ENCODE measurements around the gene CDKN2A.

CDKN2A gene

DNA sequence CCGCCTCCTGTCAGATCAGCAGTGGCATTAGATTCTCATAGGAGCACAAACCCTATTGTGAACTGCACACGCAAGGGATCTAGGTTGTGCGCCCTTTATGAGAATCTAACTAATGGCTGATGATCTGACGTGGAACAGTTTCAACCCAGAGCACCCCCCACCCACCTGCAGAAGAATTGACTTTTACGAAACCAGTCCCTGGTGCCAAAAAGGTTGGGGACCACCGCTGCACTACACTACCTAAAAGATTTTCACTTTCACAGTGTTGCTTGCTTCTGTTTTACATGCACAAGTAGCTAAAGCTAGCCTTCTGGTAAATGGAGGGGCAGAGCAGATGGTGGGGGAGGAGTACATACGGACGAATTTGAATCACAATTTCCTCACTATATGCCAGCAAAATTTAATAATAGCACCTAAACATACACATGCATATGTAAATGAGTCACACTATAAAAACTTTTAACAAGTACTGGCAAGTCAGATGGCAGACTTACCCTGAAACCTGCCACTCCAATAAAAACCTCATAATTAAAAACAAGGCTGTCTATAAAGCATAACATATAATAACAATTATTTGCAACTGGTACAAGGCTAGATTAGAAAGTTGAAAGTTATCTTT lies 38.9 kb upstream of the CDKN2A start:
- FAIRE-seq (no peak), DNase-seq (ENCODE audit: insufficient read length, low spot score) (no peak)
- TF ChIP-seq SPI1 (IDR thresholded peaks at IDR 0.05; ENCODE audit: low read depth, low read length) (no peak), TAF1 (IDR thresholded peaks at IDR 0.05; ENCODE audit: low read depth, low read length) (no peak), PAX5 (IDR thresholded peaks at IDR 0.05; ENCODE audit: insufficient read depth, low read length, severe bottlenecking) (no peak), POU2F2 (IDR thresholded peaks at IDR 0.05; ENCODE audit: low read depth, low read length) (no peak), POLR2AphosphoS5 (IDR thresholded peaks at IDR 0.05; ENCODE audit: low read depth, low read length) (no peak), POLR2A (IDR thresholded peaks at IDR 0.05; ENCODE audit: low read depth, low read length) (no peak)

DNA sequence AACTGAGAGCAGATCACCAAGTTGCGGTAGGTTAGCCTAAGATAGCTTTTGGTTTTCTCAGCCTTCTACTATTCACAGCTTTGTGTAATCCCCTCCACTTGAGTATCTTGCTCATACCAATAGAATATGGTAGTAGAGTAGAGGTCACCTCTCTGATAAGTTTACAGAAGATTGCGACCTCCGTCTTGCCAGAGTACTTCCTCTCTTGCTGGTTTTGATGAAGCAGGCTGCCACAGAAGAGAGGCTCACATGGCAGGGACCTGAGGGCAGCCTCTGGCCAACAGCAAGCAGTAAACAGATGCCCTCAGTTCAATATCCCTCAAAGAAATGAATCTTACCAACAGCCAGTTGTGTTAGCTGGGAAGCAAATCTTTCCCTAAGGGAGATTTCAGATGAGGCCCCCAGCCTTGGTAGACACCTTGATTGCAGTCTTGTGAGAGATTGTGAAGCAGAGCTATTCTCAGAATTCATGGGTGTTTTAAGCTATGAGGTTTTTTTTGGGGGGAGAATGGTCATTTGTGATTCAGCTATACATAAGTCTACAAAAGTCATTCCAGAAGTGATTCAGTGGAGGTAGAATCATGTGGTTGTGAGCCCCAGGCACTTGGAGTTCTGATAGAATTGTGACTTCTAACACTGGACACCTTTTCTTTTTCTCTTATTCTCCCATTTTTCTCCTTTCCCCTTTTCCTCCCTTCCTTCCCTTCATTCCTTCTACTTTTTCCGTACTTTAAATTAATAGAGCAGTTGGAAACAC lies 37.6 kb upstream of the CDKN2A start:
- no peak for FAIRE-seq
- no peak for TF ChIP-seq POLR2A (IDR thresholded peaks at IDR 0.05; ENCODE audit: low read depth, low read length)
- no peak for TF ChIP-seq PAX5 (IDR thresholded peaks at IDR 0.05; ENCODE audit: insufficient read depth, low read length, severe bottlenecking)
- TF ChIP-seq POLR2AphosphoS5 (IDR thresholded peaks at IDR 0.05; ENCODE audit: low read depth, low read length) = no peak
- no peak for TF ChIP-seq POU2F2 (IDR thresholded peaks at IDR 0.05; ENCODE audit: low read depth, low read length)
- no peak for TF ChIP-seq TAF1 (IDR thresholded peaks at IDR 0.05; ENCODE audit: low read depth, low read length)
- no peak; the same call in 1 of the 2 replicates for TF ChIP-seq SPI1 (IDR thresholded peaks at IDR 0.05; ENCODE audit: low read depth, low read length)

GRCh38 chr9:22030101-22030598 lies 36.0 kb upstream of the CDKN2A start:
- FAIRE-seq (peak; percentile 67), DNase-seq (ENCODE audit: insufficient read length, low spot score) (no peak)
- TF ChIP-seq POU2F2 (IDR thresholded peaks at IDR 0.05; ENCODE audit: low read depth, low read length) (no peak), TAF1 (IDR thresholded peaks at IDR 0.05; ENCODE audit: low read depth, low read length) (no peak), POLR2A (IDR thresholded peaks at IDR 0.05; ENCODE audit: low read depth, low read length) (no peak), SPI1 (IDR thresholded peaks at IDR 0.05; ENCODE audit: low read depth, low read length) (peak; percentile 96), PAX5 (IDR thresholded peaks at IDR 0.05; ENCODE audit: insufficient read depth, low read length, severe bottlenecking) (no peak)

More for the DNA sequence above, 37.6 kb upstream of the CDKN2A start:
- DNase-seq (ENCODE audit: insufficient read length, low spot score) = no peak

DNA sequence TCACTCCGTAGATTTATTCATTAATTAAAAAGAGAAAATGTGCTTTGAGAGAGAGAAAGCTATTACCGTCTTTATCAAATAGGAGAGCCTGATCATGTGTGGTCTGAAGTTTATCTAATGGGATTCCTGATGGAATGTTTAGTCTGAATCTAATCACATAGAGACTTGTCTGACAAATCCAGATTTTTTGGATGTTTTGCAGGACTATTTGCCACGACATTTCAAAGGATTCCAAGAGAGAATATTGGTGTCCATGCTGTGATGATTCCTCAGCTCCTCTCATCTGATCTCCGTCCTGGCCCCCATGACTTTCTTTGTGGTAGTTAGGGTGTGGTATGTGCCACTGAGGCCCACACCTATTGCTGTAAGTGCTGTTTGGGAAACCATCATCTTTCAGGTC lies 35.0 kb upstream of the CDKN2A start:
- no peak for TF ChIP-seq PAX5 (IDR thresholded peaks at IDR 0.05; ENCODE audit: insufficient read depth, low read length, severe bottlenecking)
- no peak for TF ChIP-seq SPI1 (IDR thresholded peaks at IDR 0.05; ENCODE audit: low read depth, low read length)
- TF ChIP-seq POLR2AphosphoS5 (IDR thresholded peaks at IDR 0.05; ENCODE audit: low read depth, low read length) = no peak
- TF ChIP-seq POU2F2 (IDR thresholded peaks at IDR 0.05; ENCODE audit: low read depth, low read length) = no peak
- no peak for TF ChIP-seq TAF1 (IDR thresholded peaks at IDR 0.05; ENCODE audit: low read depth, low read length)
- no peak for TF ChIP-seq POLR2A (IDR thresholded peaks at IDR 0.05; ENCODE audit: low read depth, low read length)
- no peak for FAIRE-seq

DNA sequence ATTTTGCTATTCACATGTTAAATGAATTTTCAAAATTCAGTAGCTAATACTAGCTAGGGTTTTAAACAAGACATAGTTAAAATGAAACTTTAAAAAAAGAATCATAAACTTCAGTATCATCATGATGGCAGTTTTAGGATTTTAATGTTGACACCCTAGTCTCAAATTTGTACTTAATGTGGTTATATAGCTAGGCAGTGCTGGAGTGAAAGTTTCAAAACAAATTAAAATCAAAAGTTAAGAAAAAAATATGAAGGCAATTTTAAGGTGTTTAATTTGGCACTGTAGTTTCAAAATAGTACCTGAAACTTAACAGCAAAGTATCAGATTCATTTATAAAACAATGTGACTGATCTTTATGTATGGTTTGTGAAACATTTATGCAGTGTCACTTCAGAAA lies 34.2 kb upstream of the CDKN2A start:
- DNase-seq (ENCODE audit: insufficient read length, low spot score) (no peak), FAIRE-seq (no peak)
- TF ChIP-seq TAF1 (IDR thresholded peaks at IDR 0.05; ENCODE audit: low read depth, low read length) (no peak), POLR2A (IDR thresholded peaks at IDR 0.05; ENCODE audit: low read depth, low read length) (no peak), SPI1 (IDR thresholded peaks at IDR 0.05; ENCODE audit: low read depth, low read length) (no peak), POU2F2 (IDR thresholded peaks at IDR 0.05; ENCODE audit: low read depth, low read length) (no peak), POLR2AphosphoS5 (IDR thresholded peaks at IDR 0.05; ENCODE audit: low read depth, low read length) (no peak), PAX5 (IDR thresholded peaks at IDR 0.05; ENCODE audit: insufficient read depth, low read length, severe bottlenecking) (no peak)

More for the DNA sequence above, 35.0 kb upstream of the CDKN2A start:
- DNase-seq (ENCODE audit: insufficient read length, low spot score) = no peak

DNA sequence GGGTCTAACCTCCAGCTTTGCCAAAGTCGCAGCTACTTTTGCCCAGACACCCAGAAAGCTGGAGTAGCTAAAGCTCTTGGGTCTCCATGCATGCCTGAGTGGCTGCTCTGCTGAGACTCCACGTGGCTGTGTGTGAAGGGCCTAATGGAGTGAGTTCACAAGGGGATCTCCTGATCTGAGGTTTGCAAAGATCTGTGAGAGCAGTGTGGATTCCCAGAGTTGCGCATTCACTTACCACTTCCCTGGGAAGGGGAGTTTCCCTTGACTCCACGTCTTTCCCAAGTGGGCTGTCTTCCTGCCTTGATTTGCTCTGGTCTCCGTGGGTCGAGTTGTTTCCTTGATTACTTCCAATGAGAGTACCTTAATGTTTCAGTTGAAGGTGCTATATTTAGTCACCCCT lies 32.5 kb upstream of the CDKN2A start:
- DNase-seq (ENCODE audit: insufficient read length, low spot score) = no peak
- TF ChIP-seq PAX5 (IDR thresholded peaks at IDR 0.05; ENCODE audit: insufficient read depth, low read length, severe bottlenecking) (no peak), POLR2A (IDR thresholded peaks at IDR 0.05; ENCODE audit: low read depth, low read length) (no peak), TAF1 (IDR thresholded peaks at IDR 0.05; ENCODE audit: low read depth, low read length) (no peak), POU2F2 (IDR thresholded peaks at IDR 0.05; ENCODE audit: low read depth, low read length) (no peak), POLR2AphosphoS5 (IDR thresholded peaks at IDR 0.05; ENCODE audit: low read depth, low read length) (no peak), SPI1 (IDR thresholded peaks at IDR 0.05; ENCODE audit: low read depth, low read length) (no peak)
- FAIRE-seq = no peak

- no peak for FAIRE-seq
- TF ChIP-seq PAX5 (IDR thresholded peaks at IDR 0.05; ENCODE audit: insufficient read depth, low read length, severe bottlenecking) (no peak), TAF1 (IDR thresholded peaks at IDR 0.05; ENCODE audit: low read depth, low read length) (no peak), POLR2AphosphoS5 (IDR thresholded peaks at IDR 0.05; ENCODE audit: low read depth, low read length) (no peak), POLR2A (IDR thresholded peaks at IDR 0.05; ENCODE audit: low read depth, low read length) (no peak), SPI1 (IDR thresholded peaks at IDR 0.05; ENCODE audit: low read depth, low read length) (no peak)
Measured at GRCh38 chr9:22022396-22022795, 28.2 kb upstream of the CDKN2A start.

DNA sequence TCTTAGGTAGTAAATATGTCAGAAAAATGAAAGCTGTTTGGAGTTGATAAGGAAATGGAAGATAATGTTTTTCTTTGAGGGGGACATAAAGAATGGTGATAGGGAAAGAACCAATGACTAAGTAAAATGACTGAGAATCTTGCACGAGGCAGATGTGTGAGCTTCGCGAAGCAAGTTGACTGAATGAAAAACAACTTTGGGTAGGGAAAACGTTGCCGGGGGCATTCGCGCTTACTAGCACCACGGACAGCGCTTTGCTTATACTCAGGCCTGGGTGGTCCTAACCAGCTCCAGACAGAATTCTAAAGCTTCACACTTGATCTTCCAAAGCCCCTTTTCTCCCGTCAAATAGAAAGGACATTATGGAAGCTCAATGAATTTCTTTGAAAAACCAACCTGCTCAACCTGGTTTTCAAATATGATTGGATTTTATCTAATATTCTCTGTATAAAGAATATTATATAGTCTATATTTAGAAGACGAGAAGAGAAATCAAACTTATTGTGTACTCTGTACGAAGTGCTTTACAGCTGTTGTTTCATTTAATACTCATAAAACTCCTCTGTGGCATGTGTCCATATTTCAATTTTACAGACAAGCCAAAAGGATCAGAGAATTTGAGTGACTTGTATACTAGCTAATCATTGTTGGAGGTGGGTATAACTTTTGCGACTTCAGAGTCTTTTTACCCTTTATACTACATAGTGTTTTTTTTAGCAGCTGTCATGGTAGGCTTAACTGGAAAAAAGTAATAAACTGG lies 16.9 kb upstream of the CDKN2A start:
- DNase-seq (ENCODE audit: insufficient read length, low spot score) (no peak), FAIRE-seq (no peak)
- no peak for TF ChIP-seq POU2F2 (IDR thresholded peaks at IDR 0.05; ENCODE audit: low read depth, low read length)
- no peak for TF ChIP-seq POLR2AphosphoS5 (IDR thresholded peaks at IDR 0.05; ENCODE audit: low read depth, low read length)
- TF ChIP-seq PAX5 (IDR thresholded peaks at IDR 0.05; ENCODE audit: insufficient read depth, low read length, severe bottlenecking) = no peak
- TF ChIP-seq TAF1 (IDR thresholded peaks at IDR 0.05; ENCODE audit: low read depth, low read length) = no peak
- no peak for TF ChIP-seq SPI1 (IDR thresholded peaks at IDR 0.05; ENCODE audit: low read depth, low read length)
- no peak for TF ChIP-seq POLR2A (IDR thresholded peaks at IDR 0.05; ENCODE audit: low read depth, low read length)

More at GRCh38 chr9:22022396-22022795, 28.2 kb upstream of the CDKN2A start:
- DNase-seq (ENCODE audit: insufficient read length, low spot score) = no peak

DNA sequence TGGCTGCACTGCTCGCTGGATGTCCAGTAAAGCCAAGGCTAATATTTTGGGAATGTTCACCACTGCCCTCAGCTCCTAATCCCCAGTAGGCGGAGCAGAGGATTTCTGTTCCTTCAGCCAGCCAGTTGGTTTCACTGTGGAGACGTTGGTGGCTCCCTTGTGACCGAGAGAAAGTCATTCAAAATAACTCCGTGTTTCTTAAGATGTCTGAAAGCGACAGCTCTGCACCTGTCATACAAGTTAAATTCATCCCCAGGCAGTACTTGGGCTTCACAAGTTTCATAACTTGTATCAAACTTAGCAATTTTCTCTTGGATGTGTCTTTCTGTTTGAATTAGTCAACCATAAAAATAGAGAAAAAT lies 15.3 kb upstream of the CDKN2A start:
- FAIRE-seq (no peak), DNase-seq (ENCODE audit: insufficient read length, low spot score) (no peak)
- TF ChIP-seq POLR2AphosphoS5 (IDR thresholded peaks at IDR 0.05; ENCODE audit: low read depth, low read length) = no peak
- TF ChIP-seq PAX5 (IDR thresholded peaks at IDR 0.05; ENCODE audit: insufficient read depth, low read length, severe bottlenecking) = no peak
- TF ChIP-seq POU2F2 (IDR thresholded peaks at IDR 0.05; ENCODE audit: low read depth, low read length) = no peak
- no peak for TF ChIP-seq SPI1 (IDR thresholded peaks at IDR 0.05; ENCODE audit: low read depth, low read length)
- TF ChIP-seq TAF1 (IDR thresholded peaks at IDR 0.05; ENCODE audit: low read depth, low read length) = no peak
- no peak for TF ChIP-seq POLR2A (IDR thresholded peaks at IDR 0.05; ENCODE audit: low read depth, low read length)

Data from GM12891 (cell line).